Loucy (cell line): ENCODE results near the gene CACNA2D3.

ENCODE experiments used
- EZH2phosphoT487 ChIP-seq: fragments of 200-600 bp; IDR thresholded peaks from 2 replicates; pipeline ENCODE4 v1.6.1; 2018; ENCODE audit warnings: antibody characterized with exemption, mild to moderate bottlenecking, moderate library complexity, borderline replicate concordance
- TF ChIP-seq, protein P1 (sequence below): fragments of 200-600 bp; sonication (generic); conservative IDR thresholded peaks from 2 replicates; pipeline ENCODE4 v1.5.1; 2014; ENCODE audit warnings: mild to moderate bottlenecking, antibody characterized with exemption, low read length

DNA sequence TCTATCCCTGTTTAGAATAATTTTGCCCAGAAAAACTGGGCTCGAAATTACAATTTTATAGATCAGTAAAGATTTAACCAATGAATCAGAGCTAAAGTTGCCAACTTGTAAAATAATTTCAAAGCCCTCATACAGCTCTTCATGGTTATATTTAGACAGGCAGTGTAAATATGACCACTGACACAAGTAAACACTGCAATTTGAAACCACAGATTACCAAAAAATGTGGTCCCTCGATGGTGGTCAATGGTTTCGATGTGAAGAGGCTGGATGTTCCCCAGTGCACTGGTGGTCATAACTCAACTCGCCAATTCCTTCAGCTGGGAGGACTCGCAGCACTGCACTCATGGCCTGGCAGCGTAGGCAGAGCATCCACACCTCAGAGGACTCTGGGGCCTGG is 776.9 kb downstream of the CACNA2D3 start:
- TF ChIP-seq, protein P1, sequence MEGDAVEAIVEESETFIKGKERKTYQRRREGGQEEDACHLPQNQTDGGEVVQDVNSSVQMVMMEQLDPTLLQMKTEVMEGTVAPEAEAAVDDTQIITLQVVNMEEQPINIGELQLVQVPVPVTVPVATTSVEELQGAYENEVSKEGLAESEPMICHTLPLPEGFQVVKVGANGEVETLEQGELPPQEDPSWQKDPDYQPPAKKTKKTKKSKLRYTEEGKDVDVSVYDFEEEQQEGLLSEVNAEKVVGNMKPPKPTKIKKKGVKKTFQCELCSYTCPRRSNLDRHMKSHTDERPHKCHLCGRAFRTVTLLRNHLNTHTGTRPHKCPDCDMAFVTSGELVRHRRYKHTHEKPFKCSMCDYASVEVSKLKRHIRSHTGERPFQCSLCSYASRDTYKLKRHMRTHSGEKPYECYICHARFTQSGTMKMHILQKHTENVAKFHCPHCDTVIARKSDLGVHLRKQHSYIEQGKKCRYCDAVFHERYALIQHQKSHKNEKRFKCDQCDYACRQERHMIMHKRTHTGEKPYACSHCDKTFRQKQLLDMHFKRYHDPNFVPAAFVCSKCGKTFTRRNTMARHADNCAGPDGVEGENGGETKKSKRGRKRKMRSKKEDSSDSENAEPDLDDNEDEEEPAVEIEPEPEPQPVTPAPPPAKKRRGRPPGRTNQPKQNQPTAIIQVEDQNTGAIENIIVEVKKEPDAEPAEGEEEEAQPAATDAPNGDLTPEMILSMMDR, result no peak
- TF ChIP-seq EZH2phosphoT487, result no peak
